ENCODE measurements around the gene ADAM21.
"Not testable (repeated sequence)": the region's sequence is repeated elsewhere in the genome, so short reads cannot be mapped to it uniquely, and the experiment has no call there.

ADAM21 gene

GRCh38 chr14:70472253-70473159 lies 20.5 kb downstream of the ADAM21 start:
- no peak for TF ChIP-seq REST (IDR thresholded peaks at IDR 0.05; ENCODE audit: insufficient replicate concordance, low read depth)
- TF ChIP-seq SPI1 (IDR thresholded peaks at IDR 0.05; ENCODE audit: borderline replicate concordance, low read depth): no peak
- TF ChIP-seq POLR2AphosphoS5 (IDR thresholded peaks at IDR 0.05; ENCODE audit: low read depth): no peak
- no peak for TF ChIP-seq GABPA (IDR thresholded peaks at IDR 0.05; ENCODE audit: low read depth)
- TF ChIP-seq CTCF (IDR thresholded peaks at IDR 0.05; ENCODE audit: insufficient read depth, low read length): no peak
- Histone ChIP-seq H3K27me3 (ENCODE audit: insufficient read depth, poor library complexity, severe bottlenecking) (no peaks in the 10 kb centered on the region), H3K4me3 (replicated peaks; ENCODE audit: insufficient read depth, low read length) (no peak overlapping the region), H3K27ac (replicated peaks) (no peak overlapping the region)
- DNase-seq (ENCODE audit: low read depth in 1 of 2, low spot score in 1 of 2): no peak

- TF ChIP-seq POLR2AphosphoS5 (IDR thresholded peaks at IDR 0.05; ENCODE audit: low read depth) (no peak), GABPA (IDR thresholded peaks at IDR 0.05; ENCODE audit: low read depth) (no peak), SPI1 (IDR thresholded peaks at IDR 0.05; ENCODE audit: borderline replicate concordance, low read depth) (no peak), REST (IDR thresholded peaks at IDR 0.05; ENCODE audit: insufficient replicate concordance, low read depth) (no peak), CTCF (IDR thresholded peaks at IDR 0.05; ENCODE audit: insufficient read depth, low read length) (no peak)
Observed at GRCh38 chr14:70473825-70474224, 21.9 kb downstream of the ADAM21 start.

GRCh38 chr14:70475459-70475858 lies 23.5 kb downstream of the ADAM21 start:
- not testable (repeated sequence) for H3K27me3 ChIP-seq (ENCODE audit: insufficient read depth, poor library complexity, severe bottlenecking); DNase-seq (ENCODE audit: low read depth in 1 of 2, low spot score in 1 of 2); H3K4me3 ChIP-seq (replicated peaks; ENCODE audit: insufficient read depth, low read length); H3K27ac ChIP-seq (replicated peaks)

More at GRCh38 chr14:70473825-70474224, 21.9 kb downstream of the ADAM21 start:
- H3K27ac ChIP-seq (replicated peaks): no peak overlapping the region
- no peaks in the 10 kb centered on the region for H3K27me3 ChIP-seq (ENCODE audit: insufficient read depth, poor library complexity, severe bottlenecking)
- DNase-seq (ENCODE audit: low read depth in 1 of 2, low spot score in 1 of 2): no peak
- H3K4me3 ChIP-seq (replicated peaks; ENCODE audit: insufficient read depth, low read length): no peak overlapping the region

GRCh38 chr14:70477356-70478105 lies 25.6 kb downstream of the ADAM21 start:
- DNase-seq (ENCODE audit: low read depth in 1 of 2, low spot score in 1 of 2); H3K27me3 ChIP-seq (ENCODE audit: insufficient read depth, poor library complexity, severe bottlenecking); H3K27ac ChIP-seq (replicated peaks); H3K4me3 ChIP-seq (replicated peaks; ENCODE audit: insufficient read depth, low read length): not testable (repeated sequence)
